Endometrial microvascular endothelial cells (primary cell): Measurements from ENCODE around the gene NTNG2. TPM values are rescaled to one million over a fixed set of nuclear protein-coding genes. Genes with fewer than 3 reads are reported as not detected.

Source experiments
- in situ Hi-C: cut with HindIII; loops from 2 replicates; pipeline ENCODE4 v1.10.0; 2017; ENCODE audit warnings: low sequenced_read_pairs, low pct_unique_long_range_greater_than_20kb; ENCODE audit errors: inconsistent ontology term
- total RNA-seq: library from RNA; depleted of rRNA; stranded (reverse); fragments of >200 nt; gene quantifications from one replicate; pipeline ENCODE4 v1.2.3, GENCODE V29; 2015; ENCODE audit errors: inconsistent ontology term

Gene NTNG2
- total RNA-seq, 1 donor from 2014 or later: 0.19 TPM

- in situ Hi-C loops: no loop called here
Measured at GRCh38 chr9:132239999-132240840, 78.4 kb downstream of the NTNG2 start.

GRCh38 chr9:132240841-132241482 is 79.1 kb downstream of the NTNG2 start:
- in situ Hi-C loops: no loop called here

GRCh38 chr9:132241483-132241839 is 79.6 kb downstream of the NTNG2 start:
- in situ Hi-C loops: no loop called here

GRCh38 chr9:132241840-132242620 is 80.2 kb downstream of the NTNG2 start:
- in situ Hi-C loops: no loop called here

GRCh38 chr9:132242621-132243155 is 80.8 kb downstream of the NTNG2 start:
- in situ Hi-C loops: no loop called here

GRCh38 chr9:132243156-132244074 is 81.6 kb downstream of the NTNG2 start:
- in situ Hi-C loops: no loop called here

GRCh38 chr9:132244582-132245455 is 83.0 kb downstream of the NTNG2 start:
- in situ Hi-C loops: no loop called here

- in situ Hi-C loops: no loop called here
Measured at GRCh38 chr9:132245465-132245864, 83.6 kb downstream of the NTNG2 start.

GRCh38 chr9:132247942-132248341 is 86.1 kb downstream of the NTNG2 start:
- in situ Hi-C loops: no loop called here

- in situ Hi-C loops: no loop called here
Measured at GRCh38 chr9:132249123-132249522, 87.3 kb downstream of the NTNG2 start.

GRCh38 chr9:132249690-132250089 is 87.8 kb downstream of the NTNG2 start:
- in situ Hi-C loops: no loop called here

- in situ Hi-C loops: no loop called here
Measured at GRCh38 chr9:132250324-132251262, 88.7 kb downstream of the NTNG2 start.

- in situ Hi-C loops: no loop called here
Measured at GRCh38 chr9:132260846-132261245, 99.0 kb downstream of the NTNG2 start.

- in situ Hi-C loops: no loop called here
Measured at GRCh38 chr9:132266017-132266416, 104.2 kb downstream of the NTNG2 start.

GRCh38 chr9:132267660-132268059 is 105.8 kb downstream of the NTNG2 start:
- in situ Hi-C loops: no loop called here

GRCh38 chr9:132268725-132269352 is 107.0 kb downstream of the NTNG2 start:
- in situ Hi-C loops: no loop called here
